T-helper 2 cell treated with Interferon-gamma antibody and Interleukin-4, amounts not matched to agents 5 μg/mL and 100 μg/mL, for 36 hours (primary cell): ENCODE results near the gene MYLK.

ENCODE experiments used
- DNase-seq: peaks from one replicate; pipeline ENCODE4 v3.0.0; 2021; ENCODE audit warnings: low spot score
- H3K27ac Mint-ChIP-seq: one replicate; pipeline ENCODE4 v1.8.0; 2021; ENCODE audit warnings: mild to moderate bottlenecking, mixed read lengths
- H3K27me3 Mint-ChIP-seq: one replicate; pipeline ENCODE4 v1.8.0; 2021; ENCODE audit warnings: low read depth, mixed read lengths
- H3K36me3 Mint-ChIP-seq: one replicate; pipeline ENCODE4 v1.8.0; 2021; ENCODE audit warnings: low read depth, mixed read lengths
- H3K4me1 Mint-ChIP-seq: one replicate; pipeline ENCODE4 v1.8.0; 2021; ENCODE audit warnings: low read depth, mixed read lengths
- H3K4me3 Mint-ChIP-seq: one replicate; pipeline ENCODE4 v1.8.0; 2022; ENCODE audit warnings: mild to moderate bottlenecking, moderate library complexity, mixed read lengths
- H3K9me3 Mint-ChIP-seq: one replicate; pipeline ENCODE4 v1.8.0; 2021; ENCODE audit warnings: mixed read lengths

MYLK gene

DNA sequence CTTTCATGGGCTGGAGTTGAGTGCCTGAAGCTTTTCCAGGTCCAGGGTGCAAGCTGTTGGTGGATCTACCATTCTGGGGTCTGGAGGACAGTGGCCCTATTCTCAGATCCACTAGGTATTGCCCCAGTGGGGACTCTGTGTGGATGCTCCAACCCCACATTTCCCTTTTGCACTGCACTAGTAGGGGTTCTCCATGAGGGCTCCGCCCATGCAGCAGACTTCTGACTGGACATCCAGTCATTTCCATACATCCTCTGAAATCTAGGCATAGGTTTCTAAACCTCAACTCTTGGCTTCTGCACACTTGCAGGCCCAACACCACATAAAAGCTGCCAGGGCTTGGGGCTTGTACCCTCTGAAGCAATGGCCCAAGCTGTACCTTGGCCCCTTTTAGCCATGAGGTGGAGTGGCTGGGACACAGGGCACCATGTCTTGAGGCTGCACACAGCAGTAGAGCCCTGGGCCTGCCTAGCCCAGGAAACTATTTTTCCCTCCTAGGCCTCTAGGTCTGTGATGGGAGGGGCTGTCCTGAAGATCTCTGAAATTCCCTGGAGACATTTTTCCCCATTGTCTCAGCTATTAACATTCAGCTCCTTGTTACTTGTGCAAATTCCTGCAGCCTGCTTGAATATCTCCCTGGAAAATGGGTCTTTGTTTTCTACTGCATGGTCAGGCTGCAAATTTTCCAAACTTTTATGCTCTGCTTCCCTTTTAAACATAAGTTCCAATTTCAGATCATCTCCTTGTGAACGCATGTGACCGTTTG, 293.3 kb downstream of the MYLK start:
- Mint-ChIP-seq H3K36me3 (peaks cover 44% of the 10 kb centered on the region), H3K4me3 (no peak overlapping the region), H3K27ac (no peak overlapping the region), H3K4me1 (peaks cover 3% of the 10 kb centered on the region), H3K9me3 (peaks cover 32% of the 10 kb centered on the region), H3K27me3 (no peaks in the 10 kb centered on the region)
- no peak for DNase-seq

DNA sequence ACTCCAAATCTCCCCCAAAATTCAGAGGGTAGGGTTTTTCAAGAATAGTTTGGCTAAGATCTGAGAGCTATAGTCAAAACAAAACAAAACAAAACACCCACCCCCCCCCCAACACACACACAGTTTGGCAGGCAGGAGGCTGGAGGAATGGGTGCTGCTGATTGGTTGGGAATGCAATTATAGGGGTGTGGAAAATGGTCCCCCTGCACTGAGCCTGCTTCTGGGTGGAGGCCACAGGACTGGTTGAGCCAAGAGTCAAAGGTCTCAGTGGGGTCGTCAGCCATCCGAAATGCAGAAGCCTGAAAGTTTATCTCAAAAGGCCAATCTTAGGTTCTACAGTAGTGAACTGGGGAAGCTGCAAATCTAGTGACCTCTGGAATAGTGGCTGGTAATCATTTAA, 296.7 kb downstream of the MYLK start:
- Mint-ChIP-seq H3K9me3 (peaks cover 27% of the 10 kb centered on the region), H3K27me3 (no peaks in the 10 kb centered on the region), H3K36me3 (peaks cover 43% of the 10 kb centered on the region), H3K4me3 (peak overlapping the region; percentile 16), H3K4me1 (peaks cover 19% of the 10 kb centered on the region), H3K27ac (no peak overlapping the region)
- no peak for DNase-seq

DNA sequence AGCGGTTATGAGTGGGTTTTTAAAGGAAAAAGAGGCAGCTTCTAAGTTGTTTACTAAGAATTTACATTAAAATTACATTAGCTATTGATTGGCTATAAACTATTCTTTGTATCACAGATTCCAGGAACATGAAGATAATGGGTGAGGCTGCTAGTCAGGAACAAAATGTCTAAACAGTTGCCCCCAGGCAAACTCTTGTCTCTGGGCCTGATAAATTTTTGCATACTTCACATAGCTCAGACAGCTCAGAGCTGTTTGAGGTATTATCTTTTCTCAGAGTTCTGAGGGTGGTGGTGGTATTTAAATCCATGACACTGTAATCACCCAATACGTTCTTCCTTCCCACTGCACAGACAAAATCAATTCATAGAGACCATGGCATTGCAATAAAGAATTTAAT, 297.2 kb downstream of the MYLK start:
- Mint-ChIP-seq H3K4me1 (peaks cover 20% of the 10 kb centered on the region), H3K27me3 (no peaks in the 10 kb centered on the region), H3K9me3 (peaks cover 23% of the 10 kb centered on the region), H3K27ac (no peak overlapping the region), H3K4me3 (peak overlapping the region; percentile 16), H3K36me3 (peaks cover 41% of the 10 kb centered on the region)
- no peak for DNase-seq

DNA sequence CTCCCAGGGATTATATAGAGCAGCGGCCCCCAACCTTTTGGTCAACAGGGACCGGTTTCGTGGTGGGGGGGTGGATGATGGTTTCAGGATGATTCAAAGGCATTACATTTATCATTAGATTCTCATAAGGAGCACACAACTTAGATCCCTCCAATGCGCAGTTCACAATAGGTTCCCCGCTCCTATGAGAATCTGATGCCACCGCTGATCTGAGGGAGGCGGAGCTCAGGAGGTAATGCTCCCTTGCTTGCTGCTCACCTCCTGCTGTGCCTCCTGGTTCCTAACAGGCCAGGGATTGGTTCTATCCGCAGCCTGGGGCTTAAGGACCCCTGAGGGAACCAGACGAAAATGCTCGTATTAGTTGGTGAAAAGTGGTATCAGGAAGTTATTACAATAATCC, 298.0 kb downstream of the MYLK start:
- Mint-ChIP-seq H3K36me3 (peaks cover 38% of the 10 kb centered on the region), H3K4me3 (no peak overlapping the region), H3K4me1 (peaks cover 22% of the 10 kb centered on the region), H3K27me3 (no peaks in the 10 kb centered on the region), H3K9me3 (peaks cover 15% of the 10 kb centered on the region), H3K27ac (no peak overlapping the region)
- peak; percentile 34 for DNase-seq

DNA sequence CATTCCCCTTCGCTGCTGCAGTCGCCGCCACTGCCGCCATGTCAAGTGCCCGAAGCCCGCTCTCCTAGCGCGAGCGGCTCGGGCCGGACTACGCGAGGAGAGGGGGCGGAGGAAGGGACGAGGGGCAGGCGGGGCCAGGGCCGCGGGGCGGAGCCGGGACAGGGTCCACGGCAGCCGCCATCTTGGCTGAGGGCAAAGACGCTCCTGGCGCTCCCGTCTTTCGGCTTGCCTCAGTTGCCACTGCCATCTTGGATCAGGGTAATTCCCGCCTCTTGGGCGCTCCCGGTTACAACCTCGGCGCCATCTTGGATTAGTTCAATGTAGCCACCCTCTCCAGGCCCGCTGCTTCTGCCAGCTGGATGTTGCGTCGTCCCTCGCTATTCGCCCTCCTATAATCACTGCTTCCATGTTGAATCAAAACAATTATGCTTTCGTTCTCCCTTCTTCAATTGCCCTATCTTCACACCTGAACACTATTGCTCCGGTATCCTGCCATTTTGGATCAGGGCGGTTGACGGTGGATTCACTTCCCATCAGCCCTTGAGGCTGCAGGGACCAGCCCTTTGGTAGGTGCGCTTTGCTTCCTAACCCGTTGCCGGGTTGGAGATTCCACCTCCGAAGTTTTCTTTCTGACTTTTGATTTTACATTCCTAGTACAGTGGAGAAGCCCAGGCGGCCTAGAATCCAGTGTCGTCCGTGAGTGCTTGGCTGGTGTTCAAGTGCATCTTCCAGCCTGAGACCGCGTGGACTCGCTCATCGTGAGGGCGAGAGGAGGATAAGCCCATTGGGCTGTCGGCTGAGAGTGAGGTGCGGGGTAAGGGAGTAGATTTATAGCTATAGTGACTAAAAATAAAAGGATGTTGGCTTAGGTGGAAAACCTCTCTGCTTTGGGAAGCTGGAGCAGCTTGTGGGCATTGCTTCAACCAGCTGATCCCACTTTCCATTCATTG, 298.9 kb downstream of the MYLK start, which contains the start of gene HACD2:
HACD2 (minus strand) TSS at position 66 of the 950 bp plus-strand sequence; CDS start at position 40, 26 bp downstream.
- peaks cover 22% of the 10 kb centered on the region for H3K4me1 Mint-ChIP-seq
- peak; percentile 95 for DNase-seq
- peak within 1 kb of the TSS; percentile 78 for H3K27ac Mint-ChIP-seq
- H3K4me3 Mint-ChIP-seq = no peak within 1 kb of the TSS
- H3K9me3 Mint-ChIP-seq = peaks cover 12% of the 10 kb centered on the region
- no peaks in the 10 kb centered on the region for H3K27me3 Mint-ChIP-seq
- peaks cover 35% of the 10 kb centered on the region for H3K36me3 Mint-ChIP-seq

DNA sequence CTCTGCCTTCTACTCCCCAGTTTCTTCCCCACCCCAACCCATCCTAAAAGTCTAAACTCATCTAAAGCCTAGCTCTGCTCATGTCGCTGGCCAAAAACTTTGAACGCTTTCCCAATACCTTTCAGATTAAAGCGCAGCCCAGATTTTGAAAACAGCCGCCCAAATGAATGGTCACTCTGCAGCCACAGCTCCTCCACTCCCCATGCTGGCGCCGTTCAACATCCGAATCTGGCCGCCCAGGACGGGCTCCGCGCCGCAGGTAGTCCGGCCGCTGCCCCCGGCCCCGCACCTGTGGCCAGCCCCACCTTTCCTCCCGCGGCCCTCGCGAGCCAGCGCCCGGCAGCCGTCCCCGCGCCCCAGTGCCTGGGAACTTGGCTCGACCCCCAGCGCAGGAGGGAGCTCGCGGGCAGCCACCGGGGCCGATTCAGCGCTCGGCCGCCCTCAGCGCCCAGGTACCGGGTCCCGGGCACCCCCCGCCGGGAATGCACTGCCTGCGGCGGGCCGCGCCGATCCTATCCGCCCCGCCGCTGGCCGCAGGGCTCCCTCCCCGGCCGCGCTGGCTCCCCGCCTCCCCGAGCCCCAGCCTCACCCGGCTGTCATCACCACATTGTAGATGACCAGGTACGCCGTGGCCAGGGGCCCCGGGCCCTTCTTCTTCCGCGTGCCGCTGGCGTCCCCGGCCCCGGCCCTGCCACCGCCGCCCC, 299.7 kb downstream of the MYLK start:
- peaks cover 33% of the 10 kb centered on the region for H3K36me3 Mint-ChIP-seq

DNA sequence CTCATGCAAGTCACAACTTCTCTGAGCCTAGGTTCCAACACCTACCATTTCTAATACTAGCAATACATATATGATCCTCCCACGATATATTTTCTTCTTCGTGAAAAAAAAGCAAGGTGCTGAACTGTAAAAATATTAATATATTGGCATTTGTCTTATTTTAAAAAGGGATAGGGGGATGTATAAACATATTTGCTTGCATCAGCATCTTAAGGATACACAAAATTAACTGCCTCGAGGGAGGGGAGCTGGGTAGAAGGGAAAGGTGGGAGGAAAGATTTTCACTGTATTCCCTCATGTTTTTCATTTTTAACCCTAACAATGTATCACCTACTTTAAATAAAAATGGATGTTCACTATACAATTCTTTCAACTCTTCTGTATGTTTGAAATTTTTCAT, 300.6 kb downstream of the MYLK start:
- peaks cover 29% of the 10 kb centered on the region for H3K36me3 Mint-ChIP-seq
- DNase-seq = no peak
- H3K27ac Mint-ChIP-seq = no peak overlapping the region
- H3K27me3 Mint-ChIP-seq = no peaks in the 10 kb centered on the region
- H3K4me1 Mint-ChIP-seq = peaks cover 22% of the 10 kb centered on the region
- no peaks in the 10 kb centered on the region for H3K9me3 Mint-ChIP-seq
- no peak overlapping the region for H3K4me3 Mint-ChIP-seq

More for the DNA sequence above, 299.7 kb downstream of the MYLK start:
- Mint-ChIP-seq H3K27me3 (no peaks in the 10 kb centered on the region), H3K9me3 (peaks cover 3% of the 10 kb centered on the region), H3K4me3 (no peak overlapping the region), H3K27ac (peak overlapping the region; percentile 78), H3K4me1 (peaks cover 22% of the 10 kb centered on the region)
- no peak for DNase-seq

DNA sequence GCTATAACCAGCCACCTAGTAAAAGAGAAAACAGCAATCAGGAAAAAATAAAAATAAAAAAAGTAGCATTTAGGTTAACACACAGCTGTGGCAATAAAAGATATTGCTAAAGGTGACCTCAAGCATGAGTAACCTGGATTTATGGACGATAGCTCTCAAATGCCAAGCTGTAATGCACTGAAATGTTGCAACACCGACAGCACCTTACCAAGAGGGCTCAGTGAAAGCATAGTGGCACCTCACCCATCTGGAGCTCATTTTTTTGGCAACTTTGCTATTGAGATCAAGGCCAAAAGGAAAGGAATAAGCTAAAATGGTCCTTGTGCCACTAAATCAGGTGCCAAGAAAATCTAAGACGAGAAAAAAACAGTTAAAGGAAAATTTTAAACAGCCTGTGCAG, 301.8 kb downstream of the MYLK start:
- Mint-ChIP-seq H3K9me3 (no peaks in the 10 kb centered on the region), H3K27ac (no peak overlapping the region), H3K27me3 (no peaks in the 10 kb centered on the region), H3K4me1 (peaks cover 22% of the 10 kb centered on the region), H3K36me3 (peaks cover 28% of the 10 kb centered on the region), H3K4me3 (no peak overlapping the region)
- no peak for DNase-seq

DNA sequence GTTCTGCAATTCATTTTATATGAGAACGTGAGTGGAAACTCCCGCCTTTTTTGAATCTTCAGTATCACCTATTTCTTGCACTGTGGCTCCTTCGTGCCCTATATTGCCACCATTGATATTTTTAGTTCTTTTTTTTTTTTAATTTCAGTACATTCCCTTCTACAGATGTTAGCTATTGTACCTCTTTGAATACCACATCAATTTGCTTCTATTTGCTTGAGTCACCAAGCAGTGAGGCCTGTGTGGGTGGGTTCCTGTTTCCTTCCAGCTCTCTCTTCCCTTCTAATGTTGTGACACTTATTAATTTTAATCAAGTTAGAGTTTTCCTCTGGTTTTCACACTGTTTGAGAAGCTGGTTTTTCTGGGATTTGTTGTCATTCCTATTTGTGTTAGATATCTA, 308.0 kb downstream of the MYLK start:
- no peaks in the 10 kb centered on the region for H3K27me3 Mint-ChIP-seq
- peaks cover 13% of the 10 kb centered on the region for H3K4me1 Mint-ChIP-seq
- peaks cover 22% of the 10 kb centered on the region for H3K36me3 Mint-ChIP-seq
- no peak overlapping the region for H3K27ac Mint-ChIP-seq
- no peak for DNase-seq
- H3K9me3 Mint-ChIP-seq = no peaks in the 10 kb centered on the region
- no peak overlapping the region for H3K4me3 Mint-ChIP-seq

DNA sequence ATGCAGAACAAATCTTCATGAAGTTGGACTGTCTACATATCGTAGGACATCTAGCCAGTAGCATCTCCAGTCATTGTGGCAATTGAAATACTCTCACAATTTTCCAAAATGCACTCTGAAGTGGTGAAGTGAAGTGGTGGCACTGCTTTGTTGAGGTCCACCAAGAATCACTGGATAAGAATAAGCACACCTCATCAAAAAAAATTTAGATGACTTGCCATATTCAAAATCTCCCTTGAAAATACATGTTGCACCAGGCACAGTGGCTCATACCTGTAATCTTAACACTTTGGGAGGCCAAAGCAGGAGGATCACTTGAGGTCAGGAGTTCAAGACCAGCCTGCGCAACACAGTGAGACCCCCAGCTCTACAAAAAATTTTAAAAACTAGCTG, 312.2 kb downstream of the MYLK start:
- H3K4me1 Mint-ChIP-seq = peaks cover 13% of the 10 kb centered on the region
- H3K4me3 Mint-ChIP-seq = no peak overlapping the region
- no peak overlapping the region for H3K27ac Mint-ChIP-seq
- H3K9me3 Mint-ChIP-seq = no peaks in the 10 kb centered on the region
- DNase-seq = no peak
- H3K36me3 Mint-ChIP-seq = peaks cover 9% of the 10 kb centered on the region
- H3K27me3 Mint-ChIP-seq = no peaks in the 10 kb centered on the region

DNA sequence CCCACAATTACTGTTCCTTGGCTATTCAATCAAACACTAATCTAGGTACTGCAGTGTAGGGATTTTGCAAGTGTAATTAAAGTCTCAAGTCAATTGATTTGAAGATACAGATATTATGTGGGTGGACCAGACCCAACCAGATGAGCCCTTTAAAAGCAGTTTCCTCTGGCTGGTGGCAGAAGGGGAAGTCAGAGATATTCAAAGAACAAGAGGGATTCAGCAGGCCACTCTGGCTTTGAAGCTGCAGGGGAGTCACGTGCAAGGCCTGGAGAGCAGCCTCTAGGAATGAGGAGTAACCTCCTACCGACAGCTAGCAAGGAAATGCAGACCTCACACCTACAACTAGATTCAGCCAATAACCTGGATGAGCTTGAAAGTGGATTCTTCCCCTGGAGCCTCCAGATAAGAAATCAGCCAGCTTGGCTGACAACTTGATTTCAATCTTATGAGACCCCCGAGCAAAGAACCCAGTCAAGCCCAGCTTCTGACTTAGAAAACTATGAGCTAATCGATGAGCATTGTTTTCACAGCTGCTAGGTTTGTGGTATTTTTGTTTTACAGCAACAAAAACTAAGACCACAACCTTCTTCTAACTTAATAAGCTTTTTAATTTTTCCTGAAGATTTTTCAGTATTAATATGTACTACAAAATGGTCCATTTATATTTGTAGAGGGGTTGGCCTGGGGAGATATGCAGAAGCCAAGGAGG, 312.7 kb downstream of the MYLK start:
- Mint-ChIP-seq H3K36me3 (peaks cover 5% of the 10 kb centered on the region), H3K27me3 (no peaks in the 10 kb centered on the region), H3K4me3 (no peak overlapping the region), H3K4me1 (peaks cover 8% of the 10 kb centered on the region), H3K27ac (no peak overlapping the region), H3K9me3 (no peaks in the 10 kb centered on the region)
- no peak for DNase-seq

DNA sequence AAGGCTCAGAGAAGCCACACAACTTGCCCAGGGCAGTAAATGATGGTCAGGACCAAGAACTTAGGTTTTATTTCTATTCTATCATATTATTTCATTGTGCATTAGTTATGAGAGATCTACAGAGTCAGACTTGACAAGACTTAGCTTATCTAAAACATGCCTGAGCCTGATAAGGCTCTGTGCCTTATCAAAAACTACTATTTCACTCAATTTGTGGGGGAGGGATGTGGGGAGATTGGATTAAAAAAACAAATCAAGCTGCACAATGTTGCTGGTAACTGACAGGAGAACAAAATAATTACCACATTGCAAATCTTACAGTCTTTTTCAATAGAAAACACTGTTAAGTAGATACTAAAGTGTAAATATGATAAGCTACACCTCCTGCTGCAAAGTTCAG, 315.3 kb downstream of the MYLK start:
- peaks cover 5% of the 10 kb centered on the region for H3K36me3 Mint-ChIP-seq
- DNase-seq = no peak
- H3K9me3 Mint-ChIP-seq = no peaks in the 10 kb centered on the region
- peaks cover 2% of the 10 kb centered on the region for H3K4me1 Mint-ChIP-seq
- no peaks in the 10 kb centered on the region for H3K27me3 Mint-ChIP-seq
- no peak overlapping the region for H3K4me3 Mint-ChIP-seq
- H3K27ac Mint-ChIP-seq = no peak overlapping the region

DNA sequence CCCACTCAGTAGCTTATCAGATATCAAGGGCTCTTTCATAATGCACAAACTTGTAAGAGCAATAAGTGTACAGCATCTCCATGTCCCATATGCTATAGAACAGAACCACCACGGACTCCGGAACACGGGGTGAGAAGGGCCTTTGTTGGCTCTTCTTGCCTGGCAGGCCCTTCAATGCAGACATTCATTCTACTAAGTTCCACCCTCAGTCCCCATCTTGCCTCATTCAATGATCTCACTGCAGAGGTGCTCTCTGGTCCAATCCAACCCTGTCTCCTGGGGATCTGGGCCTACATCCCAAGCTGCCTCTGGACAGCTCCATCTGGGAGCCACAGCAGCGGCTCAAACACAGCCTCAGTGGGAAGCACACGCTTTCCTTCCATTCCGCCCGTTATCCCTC, 316.1 kb downstream of the MYLK start:
- no peaks in the 10 kb centered on the region for H3K9me3 Mint-ChIP-seq
- H3K27ac Mint-ChIP-seq = no peak overlapping the region
- no peaks in the 10 kb centered on the region for H3K27me3 Mint-ChIP-seq
- H3K36me3 Mint-ChIP-seq = peaks cover 5% of the 10 kb centered on the region
- no peak overlapping the region for H3K4me3 Mint-ChIP-seq
- peaks cover 2% of the 10 kb centered on the region for H3K4me1 Mint-ChIP-seq
- no peak for DNase-seq
